HG02678 (cell line): ENCODE measurements around the gene TES.

ENCODE experiments used
- ATAC-seq: cut with Tn5 transposase; IDR thresholded peaks from one replicate; pipeline ENCODE4 v1.9.1; 2021; ENCODE audit warnings: mild to moderate bottlenecking, moderate library complexity; ENCODE audit not compliant: unreplicated experiment

The TES gene

GRCh38 chr7:116193329-116194087 is 16.8 kb upstream of the TES start:
- no peak for ATAC-seq

GRCh38 chr7:116194115-116194514 is 16.2 kb upstream of the TES start:
- ATAC-seq = no peak

GRCh38 chr7:116195451-116195850 is 14.9 kb upstream of the TES start:
- ATAC-seq = no peak

GRCh38 chr7:116196947-116197346 is 13.4 kb upstream of the TES start:
- ATAC-seq = no peak

GRCh38 chr7:116197360-116197759 is 13.0 kb upstream of the TES start:
- no peak for ATAC-seq

GRCh38 chr7:116198748-116199410 is 11.5 kb upstream of the TES start:
- ATAC-seq = no peak

GRCh38 chr7:116200963-116201362 is 9.4 kb upstream of the TES start:
- ATAC-seq = no peak

GRCh38 chr7:116206141-116206540 is 4.2 kb upstream of the TES start:
- ATAC-seq = no peak

- no peak for ATAC-seq
Observed at GRCh38 chr7:116208919-116209318, 1.4 kb upstream of the TES start.

- no peak for ATAC-seq
Observed at GRCh38 chr7:116209561-116210070, 723 bp upstream of the TES start.

GRCh38 chr7:116211006-116211912 is 920 bp downstream of the TES start:
- peak; percentile 67 for ATAC-seq

GRCh38 chr7:116211913-116212596 is 1.7 kb downstream of the TES start:
- no peak for ATAC-seq

- no peak for ATAC-seq
Observed at GRCh38 chr7:116212869-116213268, 2.5 kb downstream of the TES start.

- ATAC-seq = no peak
Observed at GRCh38 chr7:116213361-116214130, 3.2 kb downstream of the TES start.

- ATAC-seq = no peak
Observed at GRCh38 chr7:116214921-116215320, 4.6 kb downstream of the TES start.

GRCh38 chr7:116215551-116215950 is 5.2 kb downstream of the TES start:
- ATAC-seq = no peak

- ATAC-seq = no peak
Observed at GRCh38 chr7:116216956-116217571, 6.7 kb downstream of the TES start.

GRCh38 chr7:116218051-116218645 is 7.8 kb downstream of the TES start:
- no peak for ATAC-seq

GRCh38 chr7:116218747-116219146 is 8.4 kb downstream of the TES start:
- ATAC-seq = no peak
